GM21447 (cell line): ENCODE measurements around the gene HS3ST2.
"Not testable (repeated sequence)": the region's sequence is repeated elsewhere in the genome, so short reads cannot be mapped to it uniquely, and the experiment has no call there.

Source experiments
- ATAC-seq: cut with Tn5 transposase; IDR thresholded peaks from one replicate; pipeline ENCODE4 v1.9.1; 2021; ENCODE audit not compliant: unreplicated experiment

Gene HS3ST2

DNA sequence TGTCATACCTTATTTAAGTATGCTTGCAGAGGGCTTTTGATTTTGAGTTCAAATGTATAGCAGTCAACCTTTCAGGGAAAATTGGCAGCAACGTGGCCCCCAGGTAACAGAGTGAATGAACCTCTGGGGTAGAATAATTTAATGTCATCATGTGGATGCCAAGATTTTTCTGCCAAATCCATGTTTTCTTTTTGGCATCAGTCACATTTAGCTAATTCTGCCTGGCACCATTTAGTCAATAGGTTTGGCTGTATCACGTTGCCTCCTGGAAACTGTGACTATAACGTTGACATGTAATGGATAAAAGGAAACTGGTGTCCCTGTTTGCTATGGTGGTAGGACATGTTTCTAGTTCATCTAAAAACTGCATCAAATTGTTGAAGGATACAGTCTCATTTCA, 115.5 kb downstream of the HS3ST2 start:
- ATAC-seq: no peak

DNA sequence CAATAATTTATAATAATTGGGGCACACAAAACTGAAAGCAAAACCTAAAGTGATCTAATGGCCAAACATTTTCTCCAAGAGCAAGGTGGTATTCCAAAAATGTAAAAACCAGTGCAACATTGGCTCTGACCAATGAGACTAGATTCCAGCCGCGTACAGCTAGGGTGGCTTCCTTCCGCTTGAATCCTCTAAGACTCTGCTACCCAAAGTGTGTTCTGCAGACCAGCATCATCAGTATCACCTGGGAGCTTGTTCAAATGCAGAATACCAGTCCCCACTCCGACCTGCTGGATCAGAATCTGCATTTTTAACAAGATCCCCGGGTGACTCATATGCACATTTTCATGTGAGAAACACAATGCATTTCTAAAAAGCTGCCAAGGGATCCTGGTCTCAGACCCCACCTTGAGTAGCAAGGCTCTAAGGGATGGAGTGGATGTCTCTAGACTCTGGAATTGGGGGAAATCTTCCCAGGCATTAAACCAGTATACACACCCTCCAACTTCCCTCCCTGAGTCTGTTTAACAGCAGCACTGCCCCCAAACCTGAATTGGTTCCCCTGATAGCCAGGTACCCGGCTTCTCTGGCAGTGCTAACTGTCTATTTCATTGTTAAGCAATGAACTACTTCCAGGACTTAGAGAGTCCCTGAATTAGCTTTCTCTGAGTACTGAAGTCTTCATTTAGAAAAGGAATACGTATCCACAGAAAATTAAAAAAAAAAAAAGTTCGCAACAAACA, 118.2 kb downstream of the HS3ST2 start:
- ATAC-seq: no peak

- no peak for ATAC-seq
These were observed 119.2 kb downstream of the HS3ST2 start for GRCh38 chr16:22933173-22933572.

DNA sequence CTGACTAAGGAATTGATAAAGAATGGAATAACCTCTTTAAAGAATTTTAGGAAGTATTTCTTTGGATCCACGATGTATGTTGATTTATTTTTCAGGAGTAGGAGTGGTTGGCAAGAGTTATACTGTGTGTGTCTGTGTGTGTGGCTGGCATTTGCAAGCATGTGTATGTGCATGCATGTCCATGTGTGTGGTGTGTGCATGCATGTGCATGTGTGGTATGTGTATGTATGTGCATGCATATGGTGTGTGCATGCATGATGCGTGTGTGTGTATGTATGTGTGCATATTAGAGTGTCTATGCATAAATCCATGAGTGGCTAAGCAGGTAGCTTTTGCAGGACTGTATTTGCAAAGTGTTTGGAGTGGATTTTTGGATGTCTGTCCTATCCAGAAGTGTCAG, 120.8 kb downstream of the HS3ST2 start:
- ATAC-seq: no peak

GRCh38 chr16:22937169-22937568, 123.2 kb downstream of the HS3ST2 start:
- ATAC-seq: no peak

DNA sequence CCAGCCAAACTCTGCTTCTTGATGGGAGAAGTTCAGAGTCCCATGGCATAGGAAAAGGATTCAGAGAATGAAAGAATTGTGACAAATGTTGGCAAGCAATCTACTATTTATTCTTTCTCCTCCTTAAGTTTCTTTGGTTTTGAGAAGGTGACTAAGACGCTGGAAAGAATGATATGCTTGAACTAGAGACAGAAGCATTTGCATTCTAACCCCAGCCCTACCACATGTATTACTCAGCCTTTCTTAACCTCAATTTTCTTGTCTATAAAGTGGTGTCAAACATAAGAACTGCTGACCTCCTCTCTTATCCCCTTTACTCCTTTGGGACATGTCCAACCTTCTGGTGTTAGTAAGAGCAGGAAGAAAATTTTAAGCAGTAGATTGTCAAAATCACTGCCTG, 124.7 kb downstream of the HS3ST2 start:
- no peak for ATAC-seq

DNA sequence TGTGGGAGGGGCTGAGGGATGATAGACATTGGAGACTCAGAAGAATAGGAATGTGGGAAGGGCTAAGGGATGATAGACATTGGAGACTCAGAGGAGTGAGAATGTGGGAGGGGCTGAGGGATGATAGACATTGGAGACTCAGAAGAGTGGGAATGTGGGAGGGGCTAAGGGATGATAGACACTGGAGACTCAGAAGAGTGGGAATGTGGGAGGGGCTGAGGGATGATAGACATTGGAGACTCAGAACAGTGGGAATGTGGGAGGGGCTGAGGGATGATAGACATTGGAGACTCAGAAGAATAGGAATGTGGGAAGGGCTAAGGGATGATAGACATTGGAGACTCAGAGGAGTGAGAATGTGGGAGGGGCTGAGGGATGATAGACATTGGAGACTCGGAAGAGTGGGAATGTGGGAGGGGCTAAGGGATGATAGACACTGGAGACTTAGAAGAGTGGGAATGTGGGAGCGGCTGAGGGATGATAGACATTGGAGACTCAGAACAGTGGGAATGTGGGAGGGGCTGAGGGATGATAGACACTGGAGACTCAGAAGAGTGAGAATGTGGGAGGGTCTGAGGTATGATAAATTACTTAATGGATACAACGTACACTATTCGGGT, 125.9 kb downstream of the HS3ST2 start:
- not testable (repeated sequence) for ATAC-seq

GRCh38 chr16:22941970-22942501, 128.1 kb downstream of the HS3ST2 start:
- ATAC-seq: no peak

DNA sequence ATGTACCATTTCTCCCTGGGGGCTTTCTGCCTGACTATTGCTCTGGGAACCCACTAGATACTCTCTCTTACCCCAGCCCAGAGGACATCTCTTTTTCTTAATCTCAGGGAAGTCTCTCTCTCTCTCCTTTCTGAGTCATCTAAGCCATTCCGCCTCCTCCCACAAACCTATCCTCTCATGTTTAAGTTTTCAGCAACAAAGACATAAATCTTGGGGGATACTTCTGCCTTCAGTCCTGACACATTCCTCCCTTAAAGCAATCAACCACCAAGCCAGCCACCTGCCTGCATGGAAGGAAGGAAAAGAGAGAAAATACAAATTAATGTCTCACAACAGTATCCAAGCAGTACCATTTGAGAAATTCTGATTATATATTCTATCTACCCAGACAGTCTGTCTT, 128.8 kb downstream of the HS3ST2 start:
- ATAC-seq: no peak

GRCh38 chr16:22945361-22945760, 131.4 kb downstream of the HS3ST2 start:
- no peak for ATAC-seq

GRCh38 chr16:22946433-22946832, 132.5 kb downstream of the HS3ST2 start:
- ATAC-seq: no peak

- no peak for ATAC-seq
These were observed 134.2 kb downstream of the HS3ST2 start for GRCh38 chr16:22948058-22948602.

DNA sequence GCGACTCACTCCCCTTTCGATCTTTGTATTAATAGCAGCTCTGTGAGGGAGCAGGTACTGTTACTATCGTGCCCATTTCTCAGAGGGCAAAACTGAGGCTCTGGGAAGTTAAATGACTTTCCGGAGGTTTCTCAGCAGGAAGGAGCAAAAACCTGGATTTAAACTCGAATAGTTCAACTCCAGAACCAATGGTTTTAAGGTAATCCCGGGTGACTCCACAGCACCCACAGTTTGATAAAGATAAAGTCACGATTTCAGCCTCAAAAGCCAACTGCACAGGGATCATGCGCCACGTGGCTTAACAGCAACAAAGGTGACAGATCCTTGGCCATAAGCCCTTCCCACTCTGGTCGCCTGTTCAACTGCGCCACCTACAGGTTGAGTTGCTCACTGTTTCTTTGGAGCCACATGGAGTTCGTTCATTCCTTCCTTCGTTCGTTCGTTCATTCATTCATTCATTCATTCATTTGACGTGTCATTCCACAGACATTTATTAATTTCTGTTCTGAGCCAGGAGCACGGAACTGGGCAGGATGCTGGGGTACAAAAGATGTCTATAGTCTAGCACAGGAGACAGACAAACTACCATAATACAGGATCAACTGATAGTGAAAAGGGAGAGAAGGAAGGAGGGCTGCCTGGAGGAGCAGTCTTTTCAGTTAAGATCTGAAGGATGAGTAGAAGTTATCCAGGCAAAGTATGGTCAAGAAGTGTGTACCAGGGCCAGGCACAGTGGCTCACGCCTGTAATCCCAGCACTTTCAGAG, 134.8 kb downstream of the HS3ST2 start:
- ATAC-seq: no peak

GRCh38 chr16:22955461-22956070, 141.6 kb downstream of the HS3ST2 start:
- ATAC-seq: no peak

DNA sequence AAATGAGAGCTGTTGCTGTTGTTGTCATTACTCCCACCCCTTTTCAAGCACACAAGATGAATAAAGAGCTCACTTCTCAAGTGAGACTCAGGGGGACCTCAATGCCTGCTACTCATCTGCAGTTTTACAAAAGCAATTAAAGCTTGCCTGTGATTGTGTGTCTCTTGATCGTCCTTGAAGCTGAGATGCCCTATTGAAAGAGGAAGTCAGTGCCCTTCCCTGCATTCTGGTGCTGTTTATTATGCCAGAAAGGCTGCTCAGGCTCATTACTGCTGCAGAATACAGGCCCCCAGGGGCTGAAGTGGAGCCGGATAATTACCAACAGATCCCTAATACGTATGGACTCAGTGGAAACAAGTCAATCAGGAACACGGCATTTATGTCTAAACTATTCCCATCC, 147.2 kb downstream of the HS3ST2 start:
- ATAC-seq: no peak

DNA sequence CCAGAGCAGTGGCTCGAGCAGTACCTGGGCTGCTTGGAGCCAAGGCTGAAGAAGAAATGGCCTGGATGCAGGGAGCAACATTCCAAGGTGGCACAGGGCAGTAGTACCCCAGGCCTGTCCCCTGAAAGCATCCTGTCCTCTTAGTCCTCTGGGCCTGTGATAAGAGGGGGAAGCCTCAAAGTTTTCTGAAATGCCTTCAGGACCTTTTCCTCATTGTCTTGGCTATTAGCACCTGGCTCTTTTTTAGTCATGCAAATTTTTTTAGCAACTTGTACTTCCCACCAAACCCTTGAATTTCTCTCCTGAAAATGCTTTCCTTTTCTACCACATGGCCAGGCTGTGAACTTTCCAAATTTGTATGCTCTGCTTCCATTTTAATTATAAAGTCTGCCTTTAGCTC, 148.9 kb downstream of the HS3ST2 start:
- ATAC-seq: no peak
